H1 (cell line): ENCODE results near the gene LDLR. TPM values are rescaled to one million over a fixed set of nuclear protein-coding genes. Genes with fewer than 3 reads are reported as not detected.

Experiments
- CTCF ChIA-PET: fragments of 300-600 bp; sonication (Branson Sonifier 250); formaldehyde crosslinking; loops from one replicate; lab custom pipeline; 2021; ENCODE audit not compliant: partially characterized antibody; lab: Charles Lee
- POLR2A ChIA-PET: fragments of 300-600 bp; sonication (Branson Sonifier 250); formaldehyde crosslinking; loops from one replicate; lab custom pipeline; 2021; ENCODE audit warnings: inconsistent platforms; ENCODE audit not compliant: partially characterized antibody; lab: Charles Lee
- DNase-seq, 2 experiments: peaks; one replicate each; pipeline versions ENCODE4 v3.0.0 to v3.0.0-alpha.2; 2010 to 2022; ENCODE audit warnings: low spot score in 2 of 2, low read depth in 1 of 2, mixed read lengths in 1 of 2
- FAIRE-seq: peaks from 2 replicates; lab custom pipeline; 2011; peaks lifted over from hg19 to GRCh38; lab: Jason Lieb, UNC
- H2AFZ ChIP-seq: 2 replicates; pipeline ENCODE4 v1.8.1; 2012; ENCODE audit warnings: low read length, inconsistent platforms
- H2AK5ac ChIP-seq: 2 replicates; pipeline ENCODE4 v1.6.1; 2013; ENCODE audit warnings: low read depth, low read length
- H2BK120ac ChIP-seq: replicated peaks from 2 replicates; pipeline ENCODE3; 2013; ENCODE audit warnings: low read depth, low read length, inconsistent platforms
- H2BK12ac ChIP-seq: 2 replicates; pipeline ENCODE4 v1.6.1; 2013; ENCODE audit warnings: low read depth, low read length
- H2BK15ac ChIP-seq: 2 replicates; pipeline ENCODE4 v1.6.1; 2013; ENCODE audit warnings: low read length
- H2BK20ac ChIP-seq: 2 replicates; pipeline ENCODE4 v1.6.1; 2013; ENCODE audit warnings: low read length
- H2BK5ac ChIP-seq: 2 replicates; pipeline ENCODE4 v1.6.1; 2013; ENCODE audit warnings: low read depth, low read length
- H3K14ac ChIP-seq: 2 replicates; pipeline ENCODE4 v1.6.1; 2013; ENCODE audit warnings: inconsistent platforms; ENCODE audit not compliant: insufficient read length
- H3K18ac ChIP-seq: 2 replicates; pipeline ENCODE4 v1.6.1; 2013; ENCODE audit warnings: low read length; ENCODE audit errors: extremely low read depth
- H3K23ac ChIP-seq: 2 replicates; pipeline ENCODE4 v1.6.1; 2013; ENCODE audit warnings: inconsistent platforms; ENCODE audit not compliant: insufficient read length
- H3K23me2 ChIP-seq: 2 replicates; pipeline ENCODE4 v1.6.1; 2013; ENCODE audit warnings: low read depth, low read length
- H3K27ac ChIP-seq: 2 replicates; pipeline ENCODE4 v1.6.1; 2011; ENCODE audit warnings: low read depth, low read length, inconsistent platforms
- H3K27me3 ChIP-seq, 4 experiments: replicated peaks in 1 of 4; 1 replicate in 1 of 4; 2 replicates in 3 of 4; pipeline versions ENCODE4 v1.6.1 to v1.8.1; 2011 to 2013; ENCODE audit warnings: low read length in 3 of 4, mild to moderate bottlenecking in 3 of 4, inconsistent platforms in 2 of 4, mixed read lengths in 2 of 4, moderate library complexity in 1 of 4; ENCODE audit not compliant: control insufficient read depth in 3 of 4, insufficient read depth in 3 of 4; ENCODE audit errors: extremely low read depth in 1 of 4
- H3K36me3 ChIP-seq, 4 experiments: 2 replicates each; pipeline versions ENCODE4 v1.6.1 to v1.8.1; 2011 to 2013; ENCODE audit warnings: mild to moderate bottlenecking in 4 of 4, low read length in 3 of 4, moderate library complexity in 2 of 4, control low read depth in 1 of 4, inconsistent platforms in 1 of 4; ENCODE audit not compliant: insufficient read depth in 4 of 4, control insufficient read depth in 2 of 4
- H3K4ac ChIP-seq: replicated peaks from 2 replicates; pipeline ENCODE3; 2013; ENCODE audit warnings: low read length, low read depth, mixed read lengths, inconsistent platforms; ENCODE audit not compliant: insufficient read length
- H3K4me1 ChIP-seq, 4 experiments: replicated peaks in 1 of 4; 1 replicate in 1 of 4; 2 replicates in 3 of 4; pipeline versions ENCODE4 v1.6.1 to v1.8.1; 2011 to 2013; ENCODE audit warnings: low read length in 3 of 4, inconsistent platforms in 2 of 4, mixed read lengths in 1 of 4; ENCODE audit not compliant: insufficient read depth in 4 of 4, control insufficient read depth in 3 of 4
- H3K4me2 ChIP-seq, 2 experiments: 2 replicates each; pipeline versions ENCODE4 v1.6.1 to v1.8.1; 2011 to 2013; ENCODE audit warnings: low read depth in 2 of 2, low read length in 2 of 2, control low read depth in 1 of 2, inconsistent platforms in 1 of 2, mild to moderate bottlenecking in 1 of 2; ENCODE audit not compliant: insufficient read depth in 1 of 2
- H3K4me3 ChIP-seq, 4 experiments: fragments of 200-600, 300-600 bp in 1 of 4; sonication (generic), shearing (Covaris generic), sonication (Bioruptor Twin) in 1 of 4; 2 replicates each; pipeline versions ENCODE4 v1.5.1 to v1.8.1; 2011 to 2016; ENCODE audit warnings: low read length in 4 of 4, low read depth in 3 of 4, control low read depth in 2 of 4, inconsistent platforms in 2 of 4, mild to moderate bottlenecking in 2 of 4, mixed read lengths in 1 of 4, moderate library complexity in 1 of 4; ENCODE audit not compliant: insufficient read depth in 2 of 4; ENCODE audit errors: extremely low read depth in 1 of 4
- H3K56ac ChIP-seq: replicated peaks from 2 replicates; pipeline ENCODE3; 2013; ENCODE audit warnings: low read depth, mild to moderate bottlenecking, mixed read lengths, low read length, inconsistent platforms; ENCODE audit not compliant: insufficient read length
- H3K79me1 ChIP-seq: 2 replicates; pipeline ENCODE4 v1.6.1; 2013; ENCODE audit warnings: low read depth, low read length, control low read depth
- H3K79me2 ChIP-seq, 2 experiments: 2 replicates each; pipeline versions ENCODE4 v1.6.1 to v1.8.1; 2012 to 2013; ENCODE audit warnings: low read length in 2 of 2, mild to moderate bottlenecking in 2 of 2, inconsistent platforms in 1 of 2; ENCODE audit not compliant: insufficient read depth in 2 of 2, control insufficient read depth in 1 of 2
- H3K9ac ChIP-seq, 4 experiments: replicated peaks in 1 of 4; 1 replicate in 1 of 4; 2 replicates in 3 of 4; pipeline versions ENCODE4 v1.6.1 to v1.8.1; 2011 to 2013; ENCODE audit warnings: low read depth in 3 of 4, low read length in 3 of 4, control low read depth in 2 of 4, mild to moderate bottlenecking in 2 of 4, moderate library complexity in 2 of 4, inconsistent platforms in 1 of 4; ENCODE audit errors: extremely low read depth in 1 of 4
- H3K9me3 ChIP-seq, 2 experiments: 2 replicates each; pipeline versions ENCODE4 v1.6.1 to v1.8.1; 2012 to 2013; ENCODE audit warnings: mild to moderate bottlenecking in 2 of 2, moderate library complexity in 2 of 2, control low read depth in 1 of 2, inconsistent platforms in 1 of 2, low read depth in 1 of 2, low read length in 1 of 2, mixed read lengths in 1 of 2; ENCODE audit not compliant: insufficient read depth in 2 of 2
- H4K20me1 ChIP-seq, 2 experiments: replicated peaks in 1 of 2; 2 replicates each; pipeline versions ENCODE3 to v1.8.1; 2011 to 2013; ENCODE audit warnings: inconsistent platforms in 2 of 2, low read length in 2 of 2, mild to moderate bottlenecking in 1 of 2; ENCODE audit not compliant: insufficient read depth in 2 of 2, control insufficient read depth in 1 of 2
- H4K5ac ChIP-seq: 2 replicates; pipeline ENCODE4 v1.6.1; 2013; ENCODE audit warnings: low read length, low read depth, mixed read lengths, inconsistent platforms; ENCODE audit not compliant: insufficient read length
- H4K8ac ChIP-seq: 2 replicates; pipeline ENCODE4 v1.8.0; 2013; ENCODE audit warnings: mild to moderate bottlenecking, moderate library complexity, low read length, inconsistent platforms; ENCODE audit not compliant: insufficient read depth; ENCODE audit errors: extremely low read depth
- H4K91ac ChIP-seq: replicated peaks from 2 replicates; pipeline ENCODE3; 2013; ENCODE audit warnings: low read length, mixed read lengths, inconsistent platforms; ENCODE audit not compliant: insufficient read length
- CBX5 ChIP-seq: fragments of 300-800, 300-1000 bp; sonication (generic); IDR thresholded peaks from 2 replicates; pipeline ENCODE4 v1.7.1; 2016; ENCODE audit warnings: antibody characterized with exemption, low read length, low read depth
- NANOG ChIP-seq: IDR thresholded peaks from 2 replicates; pipeline ENCODE4 v1.6.1; 2011; ENCODE audit warnings: low read length, low read depth, mild to moderate bottlenecking, inconsistent platforms; ENCODE audit not compliant: insufficient read depth, poor library complexity, severe bottlenecking
- POLR2AphosphoS5 ChIP-seq: IDR thresholded peaks from 2 replicates; pipeline ENCODE4 v1.6.1; 2011; ENCODE audit warnings: low read depth, low read length
- RFX5 ChIP-seq: IDR thresholded peaks from 2 replicates; pipeline ENCODE4 v1.6.1; 2011; ENCODE audit warnings: low read depth, low read length, improper control_type of control experiment, borderline replicate concordance
- RXRA ChIP-seq: IDR thresholded peaks from 2 replicates; pipeline ENCODE4 v1.6.1; 2011; ENCODE audit warnings: low read depth, mild to moderate bottlenecking, low read length, moderate library complexity; ENCODE audit not compliant: insufficient read depth
- TAF7 ChIP-seq: optimal IDR thresholded peaks from 2 replicates; pipeline ENCODE3; 2011; ENCODE audit warnings: low read depth, mild to moderate bottlenecking, inconsistent platforms, low read length, moderate library complexity, borderline replicate concordance
- WGBS, 2 experiments: shearing (Covaris generic) in 1 of 2; methylation state at CpG; one replicate each; pipeline versions ENCODE4 v1.1.6 to v1.1.7; 2013 to 2015; ENCODE audit warnings: low lambda C conversion rate in 2 of 2, mixed read lengths in 2 of 2, inconsistent platforms in 1 of 2, low coverage in 1 of 2, missing lambda C conversion rate in 1 of 2; ENCODE audit not compliant: insufficient replicate concordance in 2 of 2, insufficient coverage in 1 of 2, insufficient read length in 1 of 2; ENCODE audit errors: extremely low coverage in 1 of 2, missing lambda C conversion rate in 1 of 2; 5-methylcytosine and 5-hydroxymethylcytosine counted together
- polyA plus RNA-seq, 7 experiments: library from polyadenylated mRNA; depleted of rRNA in 3 of 7; stranded (reverse) in 5 of 7; unstranded in 2 of 7; fragments of >200 nt in 5 of 7; fragments of 200-250 nt in 2 of 7; gene quantifications; 1 replicate in 5 of 7; 2 replicates in 1 of 7; 4 replicates in 1 of 7; pipeline versions ENCODE4 v1.2.1 to v1.2.3, GENCODE V29; 2011 to 2013; ENCODE audit warnings: missing spikeins in 2 of 7, mixed read lengths in 2 of 7
- total RNA-seq: library from RNA; stranded (reverse); fragmentation: NEBNext Ultra II Directional; extraction: Animal tissue kit (Norgen Biotek cat#: 25700); gene quantifications from 2 replicates; pipeline ENCODE4 v1.2.1, GENCODE V29; 2021
- TF ChIP-seq, protein P1 (sequence below): IDR thresholded peaks from 2 replicates; pipeline ENCODE4 v1.6.1; 2011; ENCODE audit warnings: low read length, improper control_type of control experiment
- TF ChIP-seq, protein P2 (sequence below): IDR thresholded peaks from 2 replicates; pipeline ENCODE4 v1.6.1; 2012; ENCODE audit warnings: inconsistent platforms
- TF ChIP-seq, protein P3 (sequence below), 3 experiments: IDR thresholded peaks; 1 replicate in 2 of 3; 2 replicates in 1 of 3; pipeline versions ENCODE4 v1.5.1 to v1.6.1; 2011; ENCODE audit warnings: low read length in 3 of 3, mild to moderate bottlenecking in 3 of 3, inconsistent platforms in 2 of 3, low read depth in 1 of 3, moderate library complexity in 1 of 3; ENCODE audit not compliant: insufficient read depth in 1 of 3; ENCODE audit errors: control extremely low read depth in 1 of 3

Gene LDLR
- total and polyA plus RNA-seq, 2 of the 8 experiments (the other 6 are each of a cell fraction or from before 2014, with no cell fraction given), result 70.1 to 118 TPM

DNA sequence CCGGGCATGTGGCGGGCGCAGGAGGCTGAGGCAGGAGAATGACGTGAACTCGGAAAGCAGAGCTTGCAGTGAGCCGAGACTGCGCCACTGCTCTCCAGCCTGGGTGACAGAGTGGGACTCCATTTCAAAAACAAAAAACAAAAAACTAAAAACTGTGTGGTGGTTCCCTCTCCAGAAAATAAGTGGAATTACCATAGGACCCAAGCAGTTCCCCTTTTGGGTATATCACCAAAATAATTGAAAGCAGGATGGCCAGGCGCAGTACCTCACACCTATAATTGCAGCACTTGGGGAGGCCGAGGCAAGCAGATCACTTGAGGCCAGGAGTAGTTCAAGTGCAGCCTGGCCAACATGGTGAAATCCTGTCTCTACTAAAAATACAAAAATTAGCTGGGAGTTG lies 15.7 kb upstream of the LDLR start:
- H3K9me3 ChIP-seq, result no peaks in the 10 kb centered on the region
- H3K18ac ChIP-seq, result no peak overlapping the region
- H3K23ac ChIP-seq, result no peak overlapping the region
- CTCF ChIA-PET, result no interaction called here
- FAIRE-seq, result no peak
- H3K9ac ChIP-seq, result no peak overlapping the region
- POLR2A ChIA-PET, result interaction anchor here (0.6 to 1.1 kb wide), 3 partner anchors 9 to 146 kb away, joined by 3 to 6 read pairs (median 5); partner anchors contain the start of gene LDLR
- no peak overlapping the region for H2AK5ac ChIP-seq
- no peak overlapping the region for H4K5ac ChIP-seq
- H2BK20ac ChIP-seq, result no peak overlapping the region
- no peak overlapping the region for H2BK12ac ChIP-seq
- H3K14ac ChIP-seq, result no peak overlapping the region
- no peak overlapping the region for H3K27ac ChIP-seq
- no peak overlapping the region for H3K4me3 ChIP-seq
- H2BK120ac ChIP-seq, result no peak overlapping the region
- H2AFZ ChIP-seq, result no peak overlapping the region
- H4K8ac ChIP-seq, result no peak overlapping the region
- H3K56ac ChIP-seq, result no peak overlapping the region
- H2BK5ac ChIP-seq, result no peak overlapping the region
- H3K79me2 ChIP-seq, result no peaks in the 10 kb centered on the region
- no peaks in the 10 kb centered on the region for H4K20me1 ChIP-seq
- DNase-seq, result no peak
- WGBS, 2 experiments, result 91% methylated on average over 9 of the region's 9 CpGs; no CpG with 5 or more reads in 1 of the 2 experiments
- H3K36me3 ChIP-seq, result no peaks in the 10 kb centered on the region
- H3K27me3 ChIP-seq, result no peaks in the 10 kb centered on the region
- peaks cover 0 to 3% (median 0%) of the 10 kb centered on the region in 4 experiments; a peak in 1 of 7 replicates for H3K4me1 ChIP-seq
- no peaks in the 10 kb centered on the region for H3K79me1 ChIP-seq
- H3K23me2 ChIP-seq, result no peaks in the 10 kb centered on the region
- H4K91ac ChIP-seq, result no peak overlapping the region
- no peak overlapping the region for H3K4me2 ChIP-seq
- no peak overlapping the region for H3K4ac ChIP-seq
- H2BK15ac ChIP-seq, result no peak overlapping the region
- TF ChIP-seq, protein P1, sequence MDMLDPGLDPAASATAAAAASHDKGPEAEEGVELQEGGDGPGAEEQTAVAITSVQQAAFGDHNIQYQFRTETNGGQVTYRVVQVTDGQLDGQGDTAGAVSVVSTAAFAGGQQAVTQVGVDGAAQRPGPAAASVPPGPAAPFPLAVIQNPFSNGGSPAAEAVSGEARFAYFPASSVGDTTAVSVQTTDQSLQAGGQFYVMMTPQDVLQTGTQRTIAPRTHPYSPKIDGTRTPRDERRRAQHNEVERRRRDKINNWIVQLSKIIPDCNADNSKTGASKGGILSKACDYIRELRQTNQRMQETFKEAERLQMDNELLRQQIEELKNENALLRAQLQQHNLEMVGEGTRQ, result no peak
- TF ChIP-seq RFX5, result no peak
- TF ChIP-seq, protein P2, sequence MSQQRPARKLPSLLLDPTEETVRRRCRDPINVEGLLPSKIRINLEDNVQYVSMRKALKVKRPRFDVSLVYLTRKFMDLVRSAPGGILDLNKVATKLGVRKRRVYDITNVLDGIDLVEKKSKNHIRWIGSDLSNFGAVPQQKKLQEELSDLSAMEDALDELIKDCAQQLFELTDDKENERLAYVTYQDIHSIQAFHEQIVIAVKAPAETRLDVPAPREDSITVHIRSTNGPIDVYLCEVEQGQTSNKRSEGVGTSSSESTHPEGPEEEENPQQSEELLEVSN, result no peak
- no peak for TF ChIP-seq RXRA
- no peak for TF ChIP-seq TAF7
- no peak for TF ChIP-seq POLR2AphosphoS5
- no peak for TF ChIP-seq NANOG
- TF ChIP-seq CBX5, result no peak
- TF ChIP-seq, protein P3, sequence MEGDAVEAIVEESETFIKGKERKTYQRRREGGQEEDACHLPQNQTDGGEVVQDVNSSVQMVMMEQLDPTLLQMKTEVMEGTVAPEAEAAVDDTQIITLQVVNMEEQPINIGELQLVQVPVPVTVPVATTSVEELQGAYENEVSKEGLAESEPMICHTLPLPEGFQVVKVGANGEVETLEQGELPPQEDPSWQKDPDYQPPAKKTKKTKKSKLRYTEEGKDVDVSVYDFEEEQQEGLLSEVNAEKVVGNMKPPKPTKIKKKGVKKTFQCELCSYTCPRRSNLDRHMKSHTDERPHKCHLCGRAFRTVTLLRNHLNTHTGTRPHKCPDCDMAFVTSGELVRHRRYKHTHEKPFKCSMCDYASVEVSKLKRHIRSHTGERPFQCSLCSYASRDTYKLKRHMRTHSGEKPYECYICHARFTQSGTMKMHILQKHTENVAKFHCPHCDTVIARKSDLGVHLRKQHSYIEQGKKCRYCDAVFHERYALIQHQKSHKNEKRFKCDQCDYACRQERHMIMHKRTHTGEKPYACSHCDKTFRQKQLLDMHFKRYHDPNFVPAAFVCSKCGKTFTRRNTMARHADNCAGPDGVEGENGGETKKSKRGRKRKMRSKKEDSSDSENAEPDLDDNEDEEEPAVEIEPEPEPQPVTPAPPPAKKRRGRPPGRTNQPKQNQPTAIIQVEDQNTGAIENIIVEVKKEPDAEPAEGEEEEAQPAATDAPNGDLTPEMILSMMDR (IDR thresholded peaks at IDR 0.05; ENCODE audit: control extremely low read depth in 1 of 3, insufficient read depth in 1 of 3, low read depth in 1 of 3, low read length in 3 of 3), result no peak
